ENCODE results near the gene TPD52L2.

The TPD52L2 gene

GRCh38 chr20:63934271-63935068 lies 69.4 kb downstream of the TPD52L2 start:
- no peak for DNase-seq

- DNase-seq: no peak
Observed at GRCh38 chr20:63935447-63935846, 70.4 kb downstream of the TPD52L2 start.

- DNase-seq: no peak
Observed at GRCh38 chr20:63937596-63937995, 72.5 kb downstream of the TPD52L2 start.

GRCh38 chr20:63939061-63939935 lies 74.2 kb downstream of the TPD52L2 start:
- no peak for DNase-seq

- DNase-seq: no peak
Observed at GRCh38 chr20:63940071-63940471, 75.0 kb downstream of the TPD52L2 start.

GRCh38 chr20:63940472-63941266 lies 75.6 kb downstream of the TPD52L2 start:
- no peak for DNase-seq

All from CD4-positive, alpha-beta T cell treated with Interleukin-12 subunit alpha and Interleukin-12 subunit beta, for 1 hour (primary cell).